Measurements from ENCODE around the gene PODXL.
A peak's percentile ranks its signal among the peaks of the same experiment; 100 is the strongest.

Gene PODXL

GRCh38 chr7:131574741-131575140, 18.3 kb upstream of the PODXL start:
- Histone ChIP-seq H2BK15ac (ENCODE audit: low read length) (no peak overlapping the region), H3K4me1 (ENCODE audit: control insufficient read depth in 2 of 2, insufficient read depth in 1 of 2, low read depth in 1 of 2, low read length in 2 of 2) (peaks cover 4 to 7% of the 10 kb centered on the region in 2 donors), H2BK5ac (ENCODE audit: low read length) (no peak overlapping the region), H2BK120ac (ENCODE audit: low read depth, low read length) (no peak overlapping the region), H3K27me3 (ENCODE audit: control insufficient read depth in 3 of 3, insufficient read depth in 3 of 3, low read depth in 1 of 3, low read length in 3 of 3) (no peaks in the 10 kb centered on the region), H2AK5ac (ENCODE audit: low read depth, low read length) (no peak overlapping the region), H4K8ac (ENCODE audit: low read depth, low read length) (no peak overlapping the region), H3K9me3 (replicated peaks in 1 of 2; ENCODE audit: control insufficient read depth in 2 of 2, insufficient read depth in 1 of 2, low read depth in 1 of 2, low read length in 2 of 2) (peaks cover 0 to 1% of the 10 kb centered on the region in 2 donors), H2AFZ (ENCODE audit: low read length) (no peak overlapping the region), H3K9ac (ENCODE audit: low read depth, low read length, poor library complexity) (no peak overlapping the region), H3K27ac (replicated peaks; ENCODE audit: low read length) (no peak overlapping the region), H3K4me2 (ENCODE audit: insufficient read depth, low read length, poor library complexity, severe bottlenecking) (no peak overlapping the region), H3K36me3 (replicated peaks in 1 of 2; ENCODE audit: control insufficient read depth in 2 of 2, insufficient read depth in 2 of 2, low read length in 2 of 2) (no peaks in the 10 kb centered on the region), H3K79me1 (ENCODE audit: low read depth, low read length) (no peaks in the 10 kb centered on the region), H3K23ac (ENCODE audit: low read depth, low read length, poor library complexity) (no peak overlapping the region), H3K18ac (ENCODE audit: low read length) (no peak overlapping the region), H2BK12ac (ENCODE audit: low read length) (no peak overlapping the region), H3K4ac (ENCODE audit: low read length) (no peak overlapping the region), H4K91ac (ENCODE audit: low read depth, low read length, poor library complexity) (no peak overlapping the region), H3K4me3 (ENCODE audit: low read length in 2 of 2) (no peak overlapping the region), H3K14ac (ENCODE audit: low read length) (no peak overlapping the region)
- no peak for DNase-seq (ENCODE audit: low spot score)
- WGBS, 2 donors (ENCODE audit: extremely low coverage in 2 of 2, insufficient read length in 2 of 2, insufficient replicate concordance in 1 of 2): no CpG with 5 or more reads among the region's 6 CpGs

DNA sequence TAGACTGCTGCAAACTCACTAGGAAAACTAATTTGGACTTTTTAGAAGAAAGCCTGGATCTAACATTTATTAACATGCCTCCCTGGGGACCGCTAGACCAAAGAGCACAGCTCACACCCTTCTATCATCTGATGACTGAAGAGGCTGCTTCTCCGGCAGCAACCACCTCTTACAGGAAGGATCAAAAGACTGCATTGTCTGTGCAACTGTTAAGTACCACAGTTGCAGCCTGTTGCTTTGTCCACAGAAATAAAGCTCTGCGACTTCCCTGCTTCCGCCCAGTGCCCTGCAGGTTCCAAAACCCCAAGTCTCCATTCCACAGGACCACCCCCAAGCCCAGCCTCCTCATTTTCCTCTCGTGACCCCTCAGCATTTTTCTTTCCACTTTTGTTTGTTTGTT, 14.0 kb upstream of the PODXL start:
- H3K18ac ChIP-seq (ENCODE audit: low read length): peak overlapping the region; percentile 4
- H2BK5ac ChIP-seq (ENCODE audit: low read length): no peak overlapping the region

DNA sequence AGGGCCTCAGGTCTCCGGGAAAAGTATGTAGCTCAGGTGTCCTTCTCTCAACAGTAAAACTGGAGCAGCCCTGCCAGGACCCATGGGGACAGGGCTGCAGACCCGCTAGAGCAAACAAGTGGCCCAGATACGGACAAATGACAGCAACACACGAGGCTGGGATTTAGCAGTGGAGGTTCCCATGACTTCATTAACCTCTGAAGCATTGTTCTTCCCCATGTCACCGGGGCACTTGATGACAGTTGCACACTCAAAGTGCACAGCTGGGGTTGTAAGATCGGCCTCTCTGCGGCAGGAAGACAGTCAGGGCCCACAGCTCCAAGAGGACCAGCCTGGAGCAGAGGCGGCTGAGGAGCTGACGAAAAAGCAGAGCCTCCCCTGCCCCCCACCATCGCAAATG, 12.5 kb upstream of the PODXL start:
- Histone ChIP-seq H2AFZ (ENCODE audit: low read length) (peak overlapping the region; percentile 66), H3K4ac (ENCODE audit: low read length) (no peak overlapping the region)

More for the DNA sequence above, 14.0 kb upstream of the PODXL start:
- Histone ChIP-seq H2BK120ac (ENCODE audit: low read depth, low read length) (no peak overlapping the region), H3K79me1 (ENCODE audit: low read depth, low read length) (no peaks in the 10 kb centered on the region), H2AFZ (ENCODE audit: low read length) (no peak overlapping the region), H2AK5ac (ENCODE audit: low read depth, low read length) (no peak overlapping the region), H3K4me1 (ENCODE audit: control insufficient read depth in 2 of 2, insufficient read depth in 1 of 2, low read depth in 1 of 2, low read length in 2 of 2) (peaks cover 12 to 24% of the 10 kb centered on the region in 2 donors), H3K9ac (ENCODE audit: low read depth, low read length, poor library complexity) (no peak overlapping the region), H4K91ac (ENCODE audit: low read depth, low read length, poor library complexity) (no peak overlapping the region), H3K36me3 (replicated peaks in 1 of 2; ENCODE audit: control insufficient read depth in 2 of 2, insufficient read depth in 2 of 2, low read length in 2 of 2) (no peaks in the 10 kb centered on the region), H2BK15ac (ENCODE audit: low read length) (no peak overlapping the region), H3K23ac (ENCODE audit: low read depth, low read length, poor library complexity) (no peak overlapping the region), H2BK12ac (ENCODE audit: low read length) (no peak overlapping the region), H3K27me3 (ENCODE audit: control insufficient read depth in 3 of 3, insufficient read depth in 3 of 3, low read depth in 1 of 3, low read length in 3 of 3) (no peaks in the 10 kb centered on the region), H3K4me2 (ENCODE audit: insufficient read depth, low read length, poor library complexity, severe bottlenecking) (no peak overlapping the region), H3K14ac (ENCODE audit: low read length) (no peak overlapping the region), H3K4ac (ENCODE audit: low read length) (no peak overlapping the region), H4K8ac (ENCODE audit: low read depth, low read length) (no peak overlapping the region), H3K27ac (replicated peaks; ENCODE audit: low read length) (no peak overlapping the region), H3K9me3 (replicated peaks in 1 of 2; ENCODE audit: control insufficient read depth in 2 of 2, insufficient read depth in 1 of 2, low read depth in 1 of 2, low read length in 2 of 2) (no peaks in the 10 kb centered on the region), H3K4me3 (ENCODE audit: low read length in 2 of 2) (no peak overlapping the region)
- no peak for DNase-seq (ENCODE audit: low spot score)
- WGBS, 2 donors (ENCODE audit: extremely low coverage in 2 of 2, insufficient read length in 2 of 2, insufficient replicate concordance in 1 of 2): no CpG with 5 or more reads among the region's 5 CpGs

DNA sequence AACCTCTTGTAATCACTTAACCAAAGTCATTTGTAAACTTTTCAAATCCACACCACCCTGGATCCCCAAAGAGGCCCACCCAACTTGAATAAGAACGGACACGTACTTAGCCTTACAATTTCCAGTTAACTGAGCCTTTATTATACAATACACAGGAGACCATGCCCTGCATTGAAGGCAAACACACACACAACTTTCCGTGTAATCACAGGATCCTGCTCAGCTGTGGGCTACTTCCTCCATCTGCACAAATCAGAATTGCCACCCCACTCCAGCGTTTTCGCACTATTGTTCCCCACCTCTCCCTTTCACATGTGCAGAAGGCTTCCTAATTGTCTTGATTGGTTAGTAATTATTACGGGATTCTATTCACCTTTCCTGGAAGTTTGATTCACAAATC, 12.1 kb upstream of the PODXL start:
- WGBS, 2 donors (ENCODE audit: extremely low coverage in 2 of 2, insufficient read length in 2 of 2, insufficient replicate concordance in 1 of 2): no CpG with 5 or more reads among the region's 6 CpGs

More for the DNA sequence above, 12.5 kb upstream of the PODXL start:
- no peaks in the 10 kb centered on the region for H3K79me1 ChIP-seq (ENCODE audit: low read depth, low read length)
- no peak overlapping the region for H2BK120ac ChIP-seq (ENCODE audit: low read depth, low read length)
- no peak overlapping the region for H4K91ac ChIP-seq (ENCODE audit: low read depth, low read length, poor library complexity)
- DNase-seq (ENCODE audit: low spot score): no peak
- no peak overlapping the region for H2BK5ac ChIP-seq (ENCODE audit: low read length)
- no peak overlapping the region for H3K4me3 ChIP-seq (ENCODE audit: low read length in 2 of 2)
- peak overlapping the region; percentile 14 for H2BK12ac ChIP-seq (ENCODE audit: low read length)
- H2AK5ac ChIP-seq (ENCODE audit: low read depth, low read length): no peak overlapping the region
- H3K9ac ChIP-seq (ENCODE audit: low read depth, low read length, poor library complexity): no peak overlapping the region
- no peak overlapping the region for H4K8ac ChIP-seq (ENCODE audit: low read depth, low read length)
- H3K9me3 ChIP-seq (replicated peaks in 1 of 2; ENCODE audit: control insufficient read depth in 2 of 2, insufficient read depth in 1 of 2, low read depth in 1 of 2, low read length in 2 of 2): no peaks in the 10 kb centered on the region
- no peak overlapping the region for H2BK15ac ChIP-seq (ENCODE audit: low read length)
- H3K27ac ChIP-seq (replicated peaks; ENCODE audit: low read length): no peak overlapping the region
- H3K14ac ChIP-seq (ENCODE audit: low read length): no peak overlapping the region
- WGBS, 2 donors (ENCODE audit: extremely low coverage in 2 of 2, insufficient read length in 2 of 2, insufficient replicate concordance in 1 of 2): no CpG with 5 or more reads among the region's 10 CpGs
- H3K4me1 ChIP-seq (ENCODE audit: control insufficient read depth in 2 of 2, insufficient read depth in 1 of 2, low read depth in 1 of 2, low read length in 2 of 2): peaks cover 12 to 24% of the 10 kb centered on the region in 2 donors
- no peaks in the 10 kb centered on the region for H3K36me3 ChIP-seq (replicated peaks in 1 of 2; ENCODE audit: control insufficient read depth in 2 of 2, insufficient read depth in 2 of 2, low read length in 2 of 2)
- H3K23ac ChIP-seq (ENCODE audit: low read depth, low read length, poor library complexity): no peak overlapping the region
- no peak overlapping the region for H3K4me2 ChIP-seq (ENCODE audit: insufficient read depth, low read length, poor library complexity, severe bottlenecking)
- no peaks in the 10 kb centered on the region for H3K27me3 ChIP-seq (ENCODE audit: control insufficient read depth in 3 of 3, insufficient read depth in 3 of 3, low read depth in 1 of 3, low read length in 3 of 3)
- H3K18ac ChIP-seq (ENCODE audit: low read length): peak overlapping the region; percentile 15

More for the DNA sequence above, 12.1 kb upstream of the PODXL start:
- Histone ChIP-seq H4K8ac (ENCODE audit: low read depth, low read length) (no peak overlapping the region), H2AFZ (ENCODE audit: low read length) (no peak overlapping the region), H2AK5ac (ENCODE audit: low read depth, low read length) (no peak overlapping the region), H3K27me3 (ENCODE audit: control insufficient read depth in 3 of 3, insufficient read depth in 3 of 3, low read depth in 1 of 3, low read length in 3 of 3) (no peaks in the 10 kb centered on the region), H3K23ac (ENCODE audit: low read depth, low read length, poor library complexity) (no peak overlapping the region), H2BK15ac (ENCODE audit: low read length) (no peak overlapping the region), H3K4me3 (ENCODE audit: low read length in 2 of 2) (no peak overlapping the region), H4K91ac (ENCODE audit: low read depth, low read length, poor library complexity) (no peak overlapping the region), H3K9me3 (replicated peaks in 1 of 2; ENCODE audit: control insufficient read depth in 2 of 2, insufficient read depth in 1 of 2, low read depth in 1 of 2, low read length in 2 of 2) (no peaks in the 10 kb centered on the region), H3K9ac (ENCODE audit: low read depth, low read length, poor library complexity) (no peak overlapping the region), H3K4ac (ENCODE audit: low read length) (no peak overlapping the region), H3K36me3 (replicated peaks in 1 of 2; ENCODE audit: control insufficient read depth in 2 of 2, insufficient read depth in 2 of 2, low read length in 2 of 2) (no peaks in the 10 kb centered on the region), H3K79me1 (ENCODE audit: low read depth, low read length) (no peaks in the 10 kb centered on the region), H2BK120ac (ENCODE audit: low read depth, low read length) (no peak overlapping the region), H3K27ac (replicated peaks; ENCODE audit: low read length) (no peak overlapping the region), H3K4me2 (ENCODE audit: insufficient read depth, low read length, poor library complexity, severe bottlenecking) (no peak overlapping the region), H3K14ac (ENCODE audit: low read length) (no peak overlapping the region), H2BK12ac (ENCODE audit: low read length) (peak overlapping the region; percentile 14), H2BK5ac (ENCODE audit: low read length) (no peak overlapping the region), H3K18ac (ENCODE audit: low read length) (no peak overlapping the region), H3K4me1 (ENCODE audit: control insufficient read depth in 2 of 2, insufficient read depth in 1 of 2, low read depth in 1 of 2, low read length in 2 of 2) (peaks cover 14 to 24% of the 10 kb centered on the region in 2 donors)
- no peak for DNase-seq (ENCODE audit: low spot score)

All from neuronal stem cell (in vitro differentiated cells).